Measurements from ENCODE around the gene SDK2.

SDK2 gene

DNA sequence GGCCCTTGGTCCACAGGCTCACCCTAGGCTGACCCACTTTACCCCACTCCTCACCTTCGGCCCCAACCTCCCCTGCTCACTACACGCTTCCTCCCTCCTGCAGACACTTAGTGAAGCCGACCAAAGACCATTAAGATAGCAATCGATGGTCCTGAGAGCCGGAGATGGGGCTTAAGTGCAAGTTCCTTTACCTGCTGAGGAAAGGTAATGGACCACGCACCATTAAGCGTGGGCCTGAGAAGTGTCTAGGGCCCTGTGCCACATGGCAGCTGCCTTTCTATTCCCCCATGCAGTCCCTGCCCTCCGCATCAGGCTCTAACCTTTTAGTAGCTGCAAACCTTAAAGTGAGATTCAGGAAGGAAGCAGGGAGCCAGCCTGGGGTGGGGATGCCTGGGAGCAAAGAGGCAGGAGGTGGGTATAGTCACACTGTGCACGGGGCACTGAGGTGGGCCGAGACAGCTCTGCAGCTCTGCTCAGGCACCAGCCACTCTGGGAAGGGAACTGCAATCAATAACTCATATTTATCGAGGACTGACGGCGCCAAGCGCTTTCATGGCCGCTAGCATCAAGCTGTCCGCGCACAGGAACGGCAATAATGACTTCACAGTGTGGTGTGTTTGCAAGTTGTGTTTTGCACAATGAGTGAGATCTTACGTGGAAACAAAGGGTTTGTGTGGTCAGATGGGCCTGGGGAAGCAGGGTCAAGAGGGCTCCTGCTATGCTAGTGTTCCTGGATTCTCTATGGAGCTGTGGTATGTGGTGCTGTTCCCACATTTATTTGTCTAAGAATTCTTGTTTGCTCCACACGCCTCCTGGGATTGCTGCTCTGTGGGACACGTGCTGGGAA lies 247.6 kb downstream of the SDK2 start:
- DNase-seq (ENCODE audit: low spot score) = no peak
- TF ChIP-seq, protein P1, sequence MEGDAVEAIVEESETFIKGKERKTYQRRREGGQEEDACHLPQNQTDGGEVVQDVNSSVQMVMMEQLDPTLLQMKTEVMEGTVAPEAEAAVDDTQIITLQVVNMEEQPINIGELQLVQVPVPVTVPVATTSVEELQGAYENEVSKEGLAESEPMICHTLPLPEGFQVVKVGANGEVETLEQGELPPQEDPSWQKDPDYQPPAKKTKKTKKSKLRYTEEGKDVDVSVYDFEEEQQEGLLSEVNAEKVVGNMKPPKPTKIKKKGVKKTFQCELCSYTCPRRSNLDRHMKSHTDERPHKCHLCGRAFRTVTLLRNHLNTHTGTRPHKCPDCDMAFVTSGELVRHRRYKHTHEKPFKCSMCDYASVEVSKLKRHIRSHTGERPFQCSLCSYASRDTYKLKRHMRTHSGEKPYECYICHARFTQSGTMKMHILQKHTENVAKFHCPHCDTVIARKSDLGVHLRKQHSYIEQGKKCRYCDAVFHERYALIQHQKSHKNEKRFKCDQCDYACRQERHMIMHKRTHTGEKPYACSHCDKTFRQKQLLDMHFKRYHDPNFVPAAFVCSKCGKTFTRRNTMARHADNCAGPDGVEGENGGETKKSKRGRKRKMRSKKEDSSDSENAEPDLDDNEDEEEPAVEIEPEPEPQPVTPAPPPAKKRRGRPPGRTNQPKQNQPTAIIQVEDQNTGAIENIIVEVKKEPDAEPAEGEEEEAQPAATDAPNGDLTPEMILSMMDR (IDR thresholded peaks at IDR 0.05; ENCODE audit: borderline replicate concordance, control extremely low read depth, extremely low read depth, insufficient read depth, missing control alignments) = no peak
- in situ Hi-C loops (cut with MboI; ENCODE audit: low sequenced_read_pairs, unreplicated experiment) = no loop called here

DNA sequence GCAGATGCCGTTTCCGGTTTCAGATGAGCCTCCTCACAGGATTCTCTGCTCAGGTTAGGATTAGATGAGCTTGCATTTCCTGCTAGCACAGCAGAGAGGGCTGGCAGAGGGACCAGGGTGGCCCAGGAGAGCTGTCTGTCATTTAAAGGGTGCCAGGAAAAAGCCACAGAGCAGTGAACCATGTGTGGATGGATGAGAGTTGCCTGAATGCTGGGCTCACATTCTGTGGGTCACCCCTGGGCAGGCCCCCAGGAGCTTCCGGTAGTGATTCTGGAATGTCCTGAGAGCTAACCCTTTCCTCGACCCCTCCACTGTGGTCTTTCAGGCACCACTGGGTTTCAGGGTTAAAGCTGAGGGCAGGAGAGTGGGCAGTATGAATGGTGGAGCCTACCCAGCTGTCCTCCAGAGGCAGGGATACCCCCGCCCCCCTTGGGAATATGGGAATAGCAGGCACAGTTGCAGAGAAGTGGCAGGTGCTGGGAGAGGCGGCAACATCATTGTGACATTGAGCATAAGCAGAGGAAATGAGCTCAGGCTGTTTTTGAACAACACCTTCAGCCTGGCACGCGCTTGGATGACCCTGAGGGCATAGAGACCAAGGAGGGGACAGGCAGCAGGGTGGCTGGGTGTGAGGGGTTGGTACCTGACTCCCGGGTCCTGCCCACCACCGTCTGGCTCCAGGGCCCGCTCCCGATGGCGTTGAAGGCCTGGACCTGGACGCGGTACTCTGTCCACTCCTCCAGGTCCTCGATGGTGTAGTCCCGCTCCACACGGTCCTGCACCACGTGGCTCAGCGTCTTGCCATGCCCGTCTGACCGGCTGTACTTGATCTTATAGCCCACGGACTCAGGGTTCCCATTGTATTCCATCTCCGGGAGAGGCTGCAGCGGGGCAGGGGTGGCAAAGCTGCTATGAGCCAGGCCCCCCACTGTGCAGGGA lies 249.5 kb downstream of the SDK2 start:
- in situ Hi-C loops (cut with MboI; ENCODE audit: low sequenced_read_pairs, unreplicated experiment) = no loop called here
- no peak for DNase-seq (ENCODE audit: low spot score)
- TF ChIP-seq, protein P1 (IDR thresholded peaks at IDR 0.05; ENCODE audit: borderline replicate concordance, control extremely low read depth, extremely low read depth, insufficient read depth, missing control alignments) = no peak

DNA sequence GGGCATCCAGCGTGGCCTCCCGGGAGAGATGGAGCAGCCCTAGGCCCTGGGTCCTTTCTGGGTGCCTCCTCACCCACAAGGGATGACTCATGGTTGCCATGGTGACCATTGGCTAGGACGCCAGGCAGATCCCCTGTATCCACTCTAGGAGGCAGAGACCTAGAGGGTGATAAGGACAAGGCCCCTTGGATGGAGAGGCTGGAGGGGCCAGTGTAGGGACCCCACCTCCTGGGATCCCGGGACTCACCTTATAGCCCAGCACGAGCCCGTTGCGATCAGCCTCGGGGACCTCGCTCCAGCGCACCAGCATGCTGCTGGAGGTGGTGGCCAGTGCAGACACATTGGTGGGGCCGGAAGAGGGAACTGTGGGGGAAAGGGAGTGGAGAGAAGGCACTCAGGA lies 250.3 kb downstream of the SDK2 start:
- in situ Hi-C loops (cut with MboI; ENCODE audit: low sequenced_read_pairs, unreplicated experiment) = no loop called here
- TF ChIP-seq, protein P1 (IDR thresholded peaks at IDR 0.05; ENCODE audit: borderline replicate concordance, control extremely low read depth, extremely low read depth, insufficient read depth, missing control alignments) = no peak
- DNase-seq (ENCODE audit: low spot score) = no peak

DNA sequence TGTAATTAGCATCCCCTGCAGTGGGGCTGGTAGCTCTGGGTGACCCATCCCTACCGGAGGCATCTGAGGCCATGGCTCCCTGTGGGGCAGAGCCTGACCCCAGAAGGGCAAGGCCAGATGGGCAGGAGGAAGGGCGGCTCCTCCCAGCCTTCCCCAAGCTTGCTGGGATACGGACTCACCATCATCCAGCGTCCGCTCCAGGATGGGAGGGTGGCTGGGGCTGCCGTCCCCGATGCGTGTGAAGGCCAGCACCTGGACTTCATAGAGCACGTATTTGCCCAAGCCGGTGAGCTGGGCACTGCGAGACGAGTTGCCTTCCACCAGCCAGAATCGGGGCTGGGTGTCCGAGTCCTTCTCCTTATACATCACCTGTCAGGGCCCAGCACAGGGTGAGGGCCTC lies 250.9 kb downstream of the SDK2 start:
- in situ Hi-C loops (cut with MboI; ENCODE audit: low sequenced_read_pairs, unreplicated experiment) = no loop called here
- DNase-seq (ENCODE audit: low spot score) = no peak
- TF ChIP-seq, protein P1 (IDR thresholded peaks at IDR 0.05; ENCODE audit: borderline replicate concordance, control extremely low read depth, extremely low read depth, insufficient read depth, missing control alignments) = no peak

DNA sequence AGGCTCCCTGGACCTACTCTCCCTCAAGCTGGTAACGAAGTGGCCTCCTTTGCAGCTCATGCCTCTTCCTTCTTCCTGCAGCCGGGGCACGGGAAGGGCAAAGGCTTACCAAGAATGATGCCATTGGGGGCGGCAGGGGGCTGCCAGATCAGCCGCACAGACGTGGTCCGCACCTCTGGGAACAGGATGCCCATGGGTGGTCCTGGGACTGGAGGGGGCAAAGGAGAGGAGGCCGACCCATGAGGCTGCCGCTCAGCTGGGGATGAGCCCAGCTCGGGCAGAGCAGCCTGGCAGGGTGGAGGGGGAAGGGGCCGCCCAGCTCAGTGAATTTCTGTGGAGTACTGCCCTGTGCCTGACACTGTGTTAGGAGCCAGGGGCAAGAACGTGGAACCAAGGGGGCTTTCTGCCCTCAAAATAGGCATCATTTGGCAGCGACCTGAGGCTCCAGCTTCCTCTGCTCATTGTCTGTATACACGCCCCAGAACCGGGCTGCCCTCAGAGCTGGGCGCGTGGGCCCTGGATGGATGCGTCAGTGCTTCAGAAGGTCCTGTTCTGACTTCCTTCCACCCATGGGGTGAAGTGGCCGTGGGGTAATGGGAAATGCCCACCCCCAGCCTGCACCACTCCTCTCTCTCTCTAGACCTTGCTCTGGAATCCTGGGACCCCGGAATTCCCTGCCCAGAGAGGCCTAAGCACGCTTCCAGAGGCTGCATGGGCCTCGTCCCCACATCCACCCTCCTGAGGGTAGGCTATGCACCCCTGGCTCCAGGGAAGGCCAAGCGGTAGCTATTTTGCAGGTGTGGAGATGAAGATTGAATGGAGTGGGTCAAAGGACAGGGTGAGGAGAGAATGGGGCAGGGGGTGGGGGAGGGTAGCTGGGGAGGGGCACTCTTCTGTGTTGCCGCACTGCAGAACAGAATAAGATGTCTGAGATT lies 252.6 kb downstream of the SDK2 start:
- no peak for DNase-seq (ENCODE audit: low spot score)
- in situ Hi-C loops (cut with MboI; ENCODE audit: low sequenced_read_pairs, unreplicated experiment) = no loop called here
- TF ChIP-seq, protein P1 (IDR thresholded peaks at IDR 0.05; ENCODE audit: borderline replicate concordance, control extremely low read depth, extremely low read depth, insufficient read depth, missing control alignments) = no peak

DNA sequence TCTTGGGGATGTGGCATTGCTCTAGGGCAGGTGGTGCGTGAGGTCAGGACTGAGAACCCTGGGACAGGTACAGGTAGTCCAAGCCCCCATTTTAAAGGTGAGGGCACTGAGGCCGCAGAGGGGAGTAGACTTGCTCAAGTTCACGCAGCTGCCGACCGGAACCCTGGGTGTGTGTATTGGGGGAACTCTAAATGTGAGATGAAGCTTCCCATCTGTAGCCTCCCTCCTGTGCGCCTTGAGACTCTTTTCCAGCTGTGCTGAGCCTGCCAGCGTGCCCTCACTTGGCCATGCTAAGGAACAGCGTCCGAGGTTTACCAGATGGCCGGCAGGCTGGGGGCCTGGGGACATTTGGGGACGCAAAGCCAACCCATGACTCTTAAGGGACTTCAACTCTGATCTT lies 253.4 kb downstream of the SDK2 start:
- no peak for DNase-seq (ENCODE audit: low spot score)
- in situ Hi-C loops (cut with MboI; ENCODE audit: low sequenced_read_pairs, unreplicated experiment) = no loop called here
- TF ChIP-seq, protein P1 (IDR thresholded peaks at IDR 0.05; ENCODE audit: borderline replicate concordance, control extremely low read depth, extremely low read depth, insufficient read depth, missing control alignments) = no peak
